SK-N-SH (cell line): ENCODE results near the gene PLAU. TPM values are rescaled to one million over a fixed set of nuclear protein-coding genes. Genes with fewer than 3 reads are reported as not detected.

ENCODE experiments used
- CTCF ChIA-PET: fragments of 300-600, 350-600 bp; formaldehyde crosslinking; extraction: SDS; loops from one replicate; lab custom pipeline; 2021; lab: Yijun Ruan, JAX
- POLR2A ChIA-PET: fragments of 350-600 bp; sonication (Branson Sonifier 250); formaldehyde crosslinking; extraction: SDS; loops from one replicate; lab custom pipeline; 2020; ENCODE audit warnings: antibody characterized with exemption, inconsistent platforms; lab: Yijun Ruan, JAX
- DNase-seq: peaks from one replicate; pipeline ENCODE4 v3.0.0; 2012
- H2AFZ ChIP-seq: fragments of 200-600 bp; sonication (generic); 2 replicates; pipeline ENCODE4 v1.8.1; 2016; ENCODE audit warnings: antibody characterized with exemption, mild to moderate bottlenecking, low read depth
- H3F3A ChIP-seq: fragments of 200-600 bp; sonication (generic); replicated peaks from 2 replicates; pipeline ENCODE3; 2016; ENCODE audit warnings: antibody characterized with exemption, mild to moderate bottlenecking; ENCODE audit not compliant: insufficient read depth
- H3K27ac ChIP-seq, 2 experiments: fragments of 200-500 bp in 1 of 2; fragments of 200-600 bp in 1 of 2; sonication (Bioruptor generic) in 1 of 2; sonication (generic), shearing (Covaris generic) in 1 of 2; 2 replicates each; pipeline versions ENCODE4 v1.5.1 to v1.6.1; 2014 to 2016; ENCODE audit warnings: low read depth in 2 of 2, inconsistent platforms in 1 of 2, low read length in 1 of 2, mild to moderate bottlenecking in 1 of 2, mixed read lengths in 1 of 2
- H3K27me3 ChIP-seq: fragments of 200-600 bp; sonication (generic), shearing (Covaris generic); 2 replicates; pipeline ENCODE4 v1.6.1; 2016; ENCODE audit warnings: mixed run types; ENCODE audit not compliant: insufficient read depth
- H3K36me3 ChIP-seq, 2 experiments: fragments of 200-500 bp in 1 of 2; fragments of 200-600 bp in 1 of 2; sonication (Bioruptor generic) in 1 of 2; sonication (generic) in 1 of 2; replicated peaks in 1 of 2; 2 replicates each; pipeline versions ENCODE3 to v1.5.1; 2014 to 2016; ENCODE audit warnings: low read length in 1 of 2, mild to moderate bottlenecking in 1 of 2; ENCODE audit not compliant: insufficient read depth in 2 of 2, control insufficient read depth in 1 of 2
- H3K4me1 ChIP-seq, 2 experiments: fragments of 200-500 bp in 1 of 2; fragments of 200-600 bp in 1 of 2; sonication (Bioruptor generic) in 1 of 2; sonication (generic), shearing (Covaris generic) in 1 of 2; 2 replicates each; pipeline versions ENCODE4 v1.5.1 to v1.6.1; 2014 to 2016; ENCODE audit warnings: low read depth in 1 of 2, low read length in 1 of 2, mixed run types in 1 of 2; ENCODE audit not compliant: insufficient read depth in 2 of 2, control insufficient read depth in 1 of 2
- H3K4me2 ChIP-seq: fragments of 200-600 bp; sonication (generic), shearing (Covaris generic); 2 replicates; pipeline ENCODE4 v1.6.1; 2017; ENCODE audit warnings: mixed run types
- H3K4me3 ChIP-seq, 2 experiments: fragments of 200-500 bp in 1 of 2; fragments of 200-600 bp in 1 of 2; sonication (Bioruptor generic) in 1 of 2; sonication (generic), shearing (Covaris generic) in 1 of 2; 2 replicates each; pipeline versions ENCODE4 v1.5.1 to v1.8.1; 2014 to 2016; ENCODE audit warnings: low read depth in 2 of 2, inconsistent platforms in 1 of 2, low read length in 1 of 2, mild to moderate bottlenecking in 1 of 2, mixed read lengths in 1 of 2, moderate library complexity in 1 of 2
- H3K79me2 ChIP-seq: fragments of 200-600 bp; sonication (generic); 2 replicates; pipeline ENCODE4 v1.8.1; 2017; ENCODE audit warnings: mild to moderate bottlenecking; ENCODE audit not compliant: insufficient read depth
- H3K9ac ChIP-seq: fragments of 200-600 bp; sonication (generic); 2 replicates; pipeline ENCODE4 v1.6.1; 2017; ENCODE audit warnings: mixed run types
- H3K9me2 ChIP-seq: fragments of 200-600 bp; sonication (generic); 2 replicates; pipeline ENCODE4 v1.6.1; 2017; ENCODE audit warnings: mixed run types
- H3K9me3 ChIP-seq: fragments of 200-600 bp; sonication (generic); 2 replicates; pipeline ENCODE4 v1.6.1; 2017; ENCODE audit warnings: mixed run types, mild to moderate bottlenecking, moderate library complexity
- H4K20me1 ChIP-seq: fragments of 200-600 bp; sonication (generic); 2 replicates; pipeline ENCODE4 v1.6.1; 2017; ENCODE audit warnings: mild to moderate bottlenecking, mixed run types; ENCODE audit not compliant: insufficient read depth
- CHD2 ChIP-seq: fragments of 150-350 bp; IDR thresholded peaks from 2 replicates; pipeline ENCODE4 v1.6.1; 2018; ENCODE audit warnings: low read length; ENCODE audit not compliant: partially characterized antibody
- ELF1 ChIP-seq: IDR thresholded peaks from 2 replicates; pipeline ENCODE4 v1.4.0; 2012
- EZH2phosphoT487 ChIP-seq: fragments of 200-600 bp; sonication (generic); IDR thresholded peaks from 2 replicates; pipeline ENCODE4 v1.6.1; 2017; ENCODE audit warnings: low read depth, mixed run types, mild to moderate bottlenecking, antibody characterized with exemption, moderate library complexity, borderline replicate concordance
- FOSL2 ChIP-seq: IDR thresholded peaks from 2 replicates; pipeline ENCODE4 v1.4.0; 2012; ENCODE audit warnings: low read depth, mild to moderate bottlenecking, moderate library complexity, borderline replicate concordance
- FOXM1 ChIP-seq: IDR thresholded peaks from 2 replicates; pipeline ENCODE4 v1.4.0; 2012; ENCODE audit warnings: low read depth, mild to moderate bottlenecking
- IRF3 ChIP-seq: fragments of 150-350 bp; IDR thresholded peaks from 2 replicates; pipeline ENCODE4 v1.6.1; 2016; ENCODE audit warnings: mild to moderate bottlenecking, low read depth, low read length
- JUND ChIP-seq: IDR thresholded peaks from 2 replicates; pipeline ENCODE4 v1.4.0; 2012
- NFIC ChIP-seq: IDR thresholded peaks from 2 replicates; pipeline ENCODE4 v1.4.0; 2012; ENCODE audit warnings: borderline replicate concordance
- RAD21 ChIP-seq: IDR thresholded peaks from 2 replicates; pipeline ENCODE4 v1.6.1; 2012; ENCODE audit warnings: mild to moderate bottlenecking, low read length
- RCOR1 ChIP-seq: fragments of 150-350 bp; IDR thresholded peaks from 2 replicates; pipeline ENCODE4 v1.6.1; 2017; ENCODE audit warnings: antibody characterized with exemption, low read length
- REST ChIP-seq: IDR thresholded peaks from 2 replicates; pipeline ENCODE4 v1.6.1; 2012; ENCODE audit warnings: mild to moderate bottlenecking, low read depth, low read length, moderate library complexity
- RXRA ChIP-seq: IDR thresholded peaks from 2 replicates; pipeline ENCODE4 v1.4.0; 2012; ENCODE audit warnings: low read depth, mild to moderate bottlenecking, borderline replicate concordance
- TCF12 ChIP-seq: IDR thresholded peaks from 2 replicates; pipeline ENCODE4 v1.4.0; 2012
- YY1 ChIP-seq: IDR thresholded peaks from 2 replicates; pipeline ENCODE4 v1.4.0; 2012; ENCODE audit warnings: low read depth, mild to moderate bottlenecking
- ZBTB33 ChIP-seq: IDR thresholded peaks from 2 replicates; pipeline ENCODE4 v1.4.0; 2012; ENCODE audit warnings: low read depth, borderline replicate concordance
- WGBS: methylation state at CpG from one replicate; pipeline ENCODE4 v1.1.6; 2017; ENCODE audit warnings: low lambda C conversion rate; 5-methylcytosine and 5-hydroxymethylcytosine counted together
- polyA plus RNA-seq, 3 experiments: library from polyadenylated mRNA; depleted of rRNA; stranded (reverse); fragments of >200 nt; gene quantifications; 2 replicates each; pipeline ENCODE4 v1.2.3, GENCODE V29; 2012

The PLAU gene
- polyA plus RNA-seq, 1 of the 3 experiments (the other 2 are of a cell fraction) = 200 TPM

- POLR2A ChIA-PET = no interaction called here
- no peak for DNase-seq
- H3K27me3 ChIP-seq = no peaks in the 10 kb centered on the region
- 100% methylated on average over 1 of the region's 1 CpG for WGBS
- no peak overlapping the region for H3K27ac ChIP-seq
- H3K79me2 ChIP-seq = no peaks in the 10 kb centered on the region
- H3F3A ChIP-seq = peaks cover 17% of the 10 kb centered on the region
- no peak overlapping the region for H3K4me2 ChIP-seq
- no peaks in the 10 kb centered on the region for H3K9me3 ChIP-seq
- H2AFZ ChIP-seq = no peak overlapping the region
- H3K9me2 ChIP-seq = no peaks in the 10 kb centered on the region
- H3K36me3 ChIP-seq = no peaks in the 10 kb centered on the region
- H3K4me3 ChIP-seq = no peak overlapping the region
- H3K4me1 ChIP-seq = peaks cover 2 to 19% of the 10 kb centered on the region in 2 experiments; a peak in 3 of 4 replicates
- no peak for TF ChIP-seq TCF12
- no peak for TF ChIP-seq CHD2
- TF ChIP-seq, all 33 proteins: peak for 0
- CTCF ChIA-PET = interaction anchor here (0.8 to 2.4 kb wide), 7 partner anchors 10 to 128 kb away, joined by 3 to 22 read pairs (median 3); no protein-coding TSS in a partner anchor
- no peaks in the 10 kb centered on the region for H4K20me1 ChIP-seq
- H3K9ac ChIP-seq = no peak overlapping the region
Observed at GRCh38 chr10:73953665-73954064, 42.7 kb downstream of the PLAU start.

GRCh38 chr10:73954737-73955136 lies 43.8 kb downstream of the PLAU start:
- ChIA-PET CTCF (no interaction called here), POLR2A (no interaction called here)
- H2AFZ ChIP-seq = no peak overlapping the region
- no peak overlapping the region for H3K9ac ChIP-seq
- H3K4me1 ChIP-seq = peaks cover 2 to 19% of the 10 kb centered on the region in 2 experiments; a peak in 3 of 4 replicates
- no peaks in the 10 kb centered on the region for H3K27me3 ChIP-seq
- 91% methylated on average over 2 of the region's 2 CpGs for WGBS
- TF ChIP-seq FOXM1 (no peak), JUND (no peak), YY1 (no peak), EZH2phosphoT487 (no peak), ELF1 (no peak), FOSL2 (no peak), RXRA (no peak), RAD21 (no peak)
- no peak overlapping the region for H3K4me3 ChIP-seq
- H3K4me2 ChIP-seq = no peak overlapping the region
- H3K9me3 ChIP-seq = no peaks in the 10 kb centered on the region
- H3K9me2 ChIP-seq = no peaks in the 10 kb centered on the region
- peaks cover 17% of the 10 kb centered on the region for H3F3A ChIP-seq
- DNase-seq = no peak
- no peaks in the 10 kb centered on the region for H3K36me3 ChIP-seq
- no peaks in the 10 kb centered on the region for H4K20me1 ChIP-seq
- H3K79me2 ChIP-seq = no peaks in the 10 kb centered on the region
- H3K27ac ChIP-seq = no peak overlapping the region

GRCh38 chr10:73955719-73956118 lies 44.8 kb downstream of the PLAU start:
- Histone ChIP-seq H3K36me3 (no peaks in the 10 kb centered on the region), H4K20me1 (no peaks in the 10 kb centered on the region)
- DNase-seq = no peak
- CTCF ChIA-PET = interaction anchor here (1.2 to 1.6 kb wide), 2 partner anchors 70 to 125 kb away, joined by 5 to 7 read pairs; no protein-coding TSS in a partner anchor
- WGBS = 97% methylated on average over 2 of the region's 2 CpGs
- TF ChIP-seq CHD2 = no peak
- TF ChIP-seq REST = no peak
- TF ChIP-seq NFIC = no peak
- TF ChIP-seq RCOR1 = no peak
- no peak for TF ChIP-seq IRF3
- no peak for TF ChIP-seq ZBTB33
- TF ChIP-seq, all 33 proteins: peak for 0
- Histone ChIP-seq H3F3A (peaks cover 22% of the 10 kb centered on the region), H3K4me3 (no peak overlapping the region), H3K9me2 (no peaks in the 10 kb centered on the region), H3K4me2 (no peak overlapping the region), H3K9ac (no peak overlapping the region), H3K27me3 (no peaks in the 10 kb centered on the region), H3K4me1 (peaks cover 2 to 13% of the 10 kb centered on the region in 2 experiments; a peak in 3 of 4 replicates), H3K79me2 (no peaks in the 10 kb centered on the region), H3K9me3 (no peaks in the 10 kb centered on the region), H3K27ac (no peak overlapping the region), H2AFZ (no peak overlapping the region)
- POLR2A ChIA-PET = no interaction called here
